Measurements from ENCODE around the gene FYB1. TPM values are rescaled to one million over a fixed set of nuclear protein-coding genes. Genes with fewer than 3 reads are reported as not detected.

FYB1 gene
- total and polyA plus RNA-seq, 2 donors (not counting 1 experiment from before 2014, with no cell fraction given): not detected

DNA sequence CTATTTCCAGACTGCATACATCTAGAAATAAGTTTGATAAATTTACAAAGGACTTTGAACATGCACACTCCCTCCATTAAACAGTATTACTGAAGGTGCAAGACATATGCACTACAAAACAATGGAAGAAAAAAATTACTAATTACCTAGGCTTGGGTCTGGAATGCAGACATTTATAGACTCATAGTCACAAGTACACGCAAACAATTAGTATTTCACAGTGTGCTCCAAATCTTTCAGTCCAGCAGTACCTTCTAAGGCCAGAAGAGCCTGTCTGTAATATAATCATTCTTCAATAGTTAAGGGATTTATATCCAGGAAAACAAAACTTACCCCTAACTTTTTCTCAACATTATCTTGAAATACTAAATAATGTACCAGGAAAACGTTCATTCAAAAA, 156.3 kb downstream of the FYB1 start:
- no peak overlapping the region for H2AFZ ChIP-seq (ENCODE audit: low read length)
- H3K9me3 ChIP-seq (ENCODE audit: control insufficient read depth, insufficient read depth, low read depth, low read length): no peaks in the 10 kb centered on the region
- peak in 1 of 2 donors; percentile 40 for DNase-seq (ENCODE audit: low read depth in 2 of 2)
- no peak overlapping the region for H3K27ac ChIP-seq (ENCODE audit: insufficient read depth, low read length)
- H3K4me1 ChIP-seq (ENCODE audit: control insufficient read depth, extremely low read depth, insufficient read depth, low read length): no peaks in the 10 kb centered on the region
- no peak overlapping the region for H3K4me2 ChIP-seq (ENCODE audit: extremely low read depth, insufficient read depth, low read length)
- TF ChIP-seq, protein P1, sequence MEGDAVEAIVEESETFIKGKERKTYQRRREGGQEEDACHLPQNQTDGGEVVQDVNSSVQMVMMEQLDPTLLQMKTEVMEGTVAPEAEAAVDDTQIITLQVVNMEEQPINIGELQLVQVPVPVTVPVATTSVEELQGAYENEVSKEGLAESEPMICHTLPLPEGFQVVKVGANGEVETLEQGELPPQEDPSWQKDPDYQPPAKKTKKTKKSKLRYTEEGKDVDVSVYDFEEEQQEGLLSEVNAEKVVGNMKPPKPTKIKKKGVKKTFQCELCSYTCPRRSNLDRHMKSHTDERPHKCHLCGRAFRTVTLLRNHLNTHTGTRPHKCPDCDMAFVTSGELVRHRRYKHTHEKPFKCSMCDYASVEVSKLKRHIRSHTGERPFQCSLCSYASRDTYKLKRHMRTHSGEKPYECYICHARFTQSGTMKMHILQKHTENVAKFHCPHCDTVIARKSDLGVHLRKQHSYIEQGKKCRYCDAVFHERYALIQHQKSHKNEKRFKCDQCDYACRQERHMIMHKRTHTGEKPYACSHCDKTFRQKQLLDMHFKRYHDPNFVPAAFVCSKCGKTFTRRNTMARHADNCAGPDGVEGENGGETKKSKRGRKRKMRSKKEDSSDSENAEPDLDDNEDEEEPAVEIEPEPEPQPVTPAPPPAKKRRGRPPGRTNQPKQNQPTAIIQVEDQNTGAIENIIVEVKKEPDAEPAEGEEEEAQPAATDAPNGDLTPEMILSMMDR (conservative IDR thresholded peaks at IDR 0.05 in 1 of 2, IDR thresholded peaks at IDR 0.05 in 1 of 2; ENCODE audit: low read depth in 1 of 2, low read length in 2 of 2): no peak
- TF ChIP-seq EZH2 (IDR thresholded peaks at IDR 0.05; ENCODE audit: low read length, missing control alignments): no peak
- no peaks in the 10 kb centered on the region for H3K27me3 ChIP-seq (ENCODE audit: control insufficient read depth, insufficient read depth, low read length)
- no peaks in the 10 kb centered on the region for H4K20me1 ChIP-seq (ENCODE audit: control insufficient read depth, extremely low read depth, insufficient read depth, low read length)
- H3K36me3 ChIP-seq (ENCODE audit: control insufficient read depth, insufficient read depth, low read length): no peaks in the 10 kb centered on the region
- no peak overlapping the region for H3K4me3 ChIP-seq (replicated peaks in 1 of 4; ENCODE audit: control extremely low read depth in 1 of 4, insufficient read depth in 1 of 4, low read depth in 3 of 4, low read length in 4 of 4)
- H3K9ac ChIP-seq (ENCODE audit: insufficient read depth, low read length): no peak overlapping the region
- peaks cover 55% of the 10 kb centered on the region for H3K79me2 ChIP-seq (ENCODE audit: control insufficient read depth, insufficient read depth, low read length)

DNA sequence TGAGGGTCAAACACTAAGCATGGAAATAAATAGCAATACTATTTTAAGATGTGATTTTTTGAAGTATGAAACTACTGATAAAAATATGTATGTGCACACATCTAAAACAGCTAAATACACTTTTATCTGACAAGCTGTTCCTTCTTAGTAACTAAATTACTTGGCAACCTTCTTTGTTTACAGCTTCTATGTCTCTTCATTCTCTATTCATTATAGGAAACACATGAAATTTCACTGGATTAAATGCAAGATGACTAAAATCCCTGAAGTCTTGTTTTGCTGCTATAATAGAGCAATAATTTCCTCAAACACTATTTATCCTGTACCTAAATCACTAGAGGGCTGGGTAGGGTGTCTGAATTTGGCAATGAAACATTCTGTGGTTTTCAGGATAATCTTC, 156.8 kb downstream of the FYB1 start:
- Histone ChIP-seq H3K9ac (ENCODE audit: insufficient read depth, low read length) (no peak overlapping the region), H3K4me3 (replicated peaks in 1 of 4; ENCODE audit: control extremely low read depth in 1 of 4, insufficient read depth in 1 of 4, low read depth in 3 of 4, low read length in 4 of 4) (no peak overlapping the region), H3K4me2 (ENCODE audit: extremely low read depth, insufficient read depth, low read length) (no peak overlapping the region), H3K4me1 (ENCODE audit: control insufficient read depth, extremely low read depth, insufficient read depth, low read length) (no peaks in the 10 kb centered on the region), H3K27me3 (ENCODE audit: control insufficient read depth, insufficient read depth, low read length) (no peaks in the 10 kb centered on the region), H3K9me3 (ENCODE audit: control insufficient read depth, insufficient read depth, low read depth, low read length) (no peaks in the 10 kb centered on the region), H3K36me3 (ENCODE audit: control insufficient read depth, insufficient read depth, low read length) (no peaks in the 10 kb centered on the region), H2AFZ (ENCODE audit: low read length) (no peak overlapping the region), H3K27ac (ENCODE audit: insufficient read depth, low read length) (no peak overlapping the region), H3K79me2 (ENCODE audit: control insufficient read depth, insufficient read depth, low read length) (peaks cover 51% of the 10 kb centered on the region), H4K20me1 (ENCODE audit: control insufficient read depth, extremely low read depth, insufficient read depth, low read length) (no peaks in the 10 kb centered on the region)
- TF ChIP-seq, protein P1 (conservative IDR thresholded peaks at IDR 0.05 in 1 of 2, IDR thresholded peaks at IDR 0.05 in 1 of 2; ENCODE audit: low read depth in 1 of 2, low read length in 2 of 2): no peak
- no peak for TF ChIP-seq EZH2 (IDR thresholded peaks at IDR 0.05; ENCODE audit: low read length, missing control alignments)
- DNase-seq (ENCODE audit: low read depth in 2 of 2): no peak

DNA sequence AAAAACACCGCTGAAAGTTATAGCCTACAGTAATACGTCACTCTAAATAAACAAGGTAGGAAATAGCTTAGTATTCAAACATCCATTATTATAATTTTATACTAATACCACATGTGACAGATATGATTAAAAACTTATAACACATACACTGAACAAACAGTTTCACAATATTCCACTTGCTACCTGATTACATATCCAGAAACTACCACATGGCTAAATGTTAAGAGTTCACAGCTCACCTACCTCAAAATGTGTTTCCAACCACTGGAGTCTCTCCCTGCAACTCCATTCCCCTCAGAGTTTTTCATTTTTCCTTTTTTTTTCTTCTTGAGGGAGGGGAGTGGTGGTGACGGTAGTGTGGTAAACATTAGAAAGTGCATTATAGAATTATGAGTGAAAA, 157.3 kb downstream of the FYB1 start:
- H3K4me2 ChIP-seq (ENCODE audit: extremely low read depth, insufficient read depth, low read length): no peak overlapping the region
- no peak for DNase-seq (ENCODE audit: low read depth in 2 of 2)
- H2AFZ ChIP-seq (ENCODE audit: low read length): no peak overlapping the region
- H3K9me3 ChIP-seq (ENCODE audit: control insufficient read depth, insufficient read depth, low read depth, low read length): no peaks in the 10 kb centered on the region
- H3K36me3 ChIP-seq (ENCODE audit: control insufficient read depth, insufficient read depth, low read length): no peaks in the 10 kb centered on the region
- H3K79me2 ChIP-seq (ENCODE audit: control insufficient read depth, insufficient read depth, low read length): peaks cover 53% of the 10 kb centered on the region
- H3K9ac ChIP-seq (ENCODE audit: insufficient read depth, low read length): no peak overlapping the region
- no peaks in the 10 kb centered on the region for H3K27me3 ChIP-seq (ENCODE audit: control insufficient read depth, insufficient read depth, low read length)
- no peak overlapping the region for H3K4me3 ChIP-seq (replicated peaks in 1 of 4; ENCODE audit: control extremely low read depth in 1 of 4, insufficient read depth in 1 of 4, low read depth in 3 of 4, low read length in 4 of 4)
- H3K27ac ChIP-seq (ENCODE audit: insufficient read depth, low read length): no peak overlapping the region
- H3K4me1 ChIP-seq (ENCODE audit: control insufficient read depth, extremely low read depth, insufficient read depth, low read length): no peaks in the 10 kb centered on the region
- TF ChIP-seq, protein P1 (conservative IDR thresholded peaks at IDR 0.05 in 1 of 2, IDR thresholded peaks at IDR 0.05 in 1 of 2; ENCODE audit: low read depth in 1 of 2, low read length in 2 of 2): no peak
- TF ChIP-seq EZH2 (IDR thresholded peaks at IDR 0.05; ENCODE audit: low read length, missing control alignments): no peak
- H4K20me1 ChIP-seq (ENCODE audit: control insufficient read depth, extremely low read depth, insufficient read depth, low read length): no peaks in the 10 kb centered on the region

All from fibroblast of lung (primary cell).